ENCODE measurements around the gene ALG2.

The ALG2 gene

GRCh38 chr9:99182356-99182755, 39.4 kb downstream of the ALG2 start:
- H3K4me3 ChIP-seq (replicated peaks in 1 of 2; ENCODE audit: low read depth in 2 of 2, low read length in 2 of 2), result no peak overlapping the region
- no peak for TF ChIP-seq CTCF (IDR thresholded peaks at IDR 0.05; ENCODE audit: low read depth, low read length)
- DNase-seq (ENCODE audit: low read depth in 2 of 2), result no peak

GRCh38 chr9:99181621-99182020, 40.1 kb downstream of the ALG2 start:
- DNase-seq (ENCODE audit: low read depth in 2 of 2), result peak; percentile 5 to 57

GRCh38 chr9:99181206-99181605, 40.5 kb downstream of the ALG2 start:
- no peak for TF ChIP-seq CTCF (IDR thresholded peaks at IDR 0.05; ENCODE audit: low read depth, low read length)
- no peak overlapping the region for H3K4me3 ChIP-seq (replicated peaks in 1 of 2; ENCODE audit: low read depth in 2 of 2, low read length in 2 of 2)
- peak in 1 of 2 donors; percentile 21 for DNase-seq (ENCODE audit: low read depth in 2 of 2)

More at GRCh38 chr9:99181621-99182020, 40.1 kb downstream of the ALG2 start:
- no peak for TF ChIP-seq CTCF (IDR thresholded peaks at IDR 0.05; ENCODE audit: low read depth, low read length)
- no peak overlapping the region for H3K4me3 ChIP-seq (replicated peaks in 1 of 2; ENCODE audit: low read depth in 2 of 2, low read length in 2 of 2)

GRCh38 chr9:99180662-99181061, 41.1 kb downstream of the ALG2 start:
- no peak overlapping the region for H3K4me3 ChIP-seq (replicated peaks in 1 of 2; ENCODE audit: low read depth in 2 of 2, low read length in 2 of 2)
- no peak for TF ChIP-seq CTCF (IDR thresholded peaks at IDR 0.05; ENCODE audit: low read depth, low read length)
- no peak for DNase-seq (ENCODE audit: low read depth in 2 of 2)

- no peak overlapping the region for H3K4me3 ChIP-seq (replicated peaks in 1 of 2; ENCODE audit: low read depth in 2 of 2, low read length in 2 of 2)
- DNase-seq (ENCODE audit: low read depth in 2 of 2), result no peak
- TF ChIP-seq CTCF (IDR thresholded peaks at IDR 0.05; ENCODE audit: low read depth, low read length), result no peak
Measured at GRCh38 chr9:99180199-99180598, 41.5 kb downstream of the ALG2 start.

GRCh38 chr9:99178912-99179872, 42.5 kb downstream of the ALG2 start:
- no peak for DNase-seq (ENCODE audit: low read depth in 2 of 2)
- no peak for TF ChIP-seq CTCF (IDR thresholded peaks at IDR 0.05; ENCODE audit: low read depth, low read length)
- no peak overlapping the region for H3K4me3 ChIP-seq (replicated peaks in 1 of 2; ENCODE audit: low read depth in 2 of 2, low read length in 2 of 2)
